Measurements from ENCODE around the gene TCF21.

TCF21 gene

DNA sequence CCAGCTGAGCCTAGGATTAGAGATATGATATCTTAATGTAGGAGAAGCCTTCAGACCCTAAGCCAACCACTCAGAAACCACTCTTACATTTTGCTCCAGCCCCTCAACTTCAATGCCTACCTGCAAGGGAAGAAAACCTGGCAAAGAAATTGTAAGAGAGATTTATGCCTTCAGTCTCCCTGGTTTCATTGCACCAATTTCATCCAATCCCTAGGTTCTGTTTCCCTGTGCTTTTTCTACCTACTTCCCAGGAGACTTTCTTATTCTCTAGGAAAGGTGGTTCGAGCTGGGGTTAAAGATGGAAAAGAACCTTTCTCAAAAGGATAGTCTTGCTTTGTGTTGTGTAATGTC is 1.1 kb upstream of the TCF21 start:
- no peak for DNase-seq (ENCODE audit: extremely low read depth, low read depth)
- TF ChIP-seq, protein P1, sequence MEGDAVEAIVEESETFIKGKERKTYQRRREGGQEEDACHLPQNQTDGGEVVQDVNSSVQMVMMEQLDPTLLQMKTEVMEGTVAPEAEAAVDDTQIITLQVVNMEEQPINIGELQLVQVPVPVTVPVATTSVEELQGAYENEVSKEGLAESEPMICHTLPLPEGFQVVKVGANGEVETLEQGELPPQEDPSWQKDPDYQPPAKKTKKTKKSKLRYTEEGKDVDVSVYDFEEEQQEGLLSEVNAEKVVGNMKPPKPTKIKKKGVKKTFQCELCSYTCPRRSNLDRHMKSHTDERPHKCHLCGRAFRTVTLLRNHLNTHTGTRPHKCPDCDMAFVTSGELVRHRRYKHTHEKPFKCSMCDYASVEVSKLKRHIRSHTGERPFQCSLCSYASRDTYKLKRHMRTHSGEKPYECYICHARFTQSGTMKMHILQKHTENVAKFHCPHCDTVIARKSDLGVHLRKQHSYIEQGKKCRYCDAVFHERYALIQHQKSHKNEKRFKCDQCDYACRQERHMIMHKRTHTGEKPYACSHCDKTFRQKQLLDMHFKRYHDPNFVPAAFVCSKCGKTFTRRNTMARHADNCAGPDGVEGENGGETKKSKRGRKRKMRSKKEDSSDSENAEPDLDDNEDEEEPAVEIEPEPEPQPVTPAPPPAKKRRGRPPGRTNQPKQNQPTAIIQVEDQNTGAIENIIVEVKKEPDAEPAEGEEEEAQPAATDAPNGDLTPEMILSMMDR (IDR thresholded peaks at IDR 0.05; ENCODE audit: low read depth, low read length), result no peak

DNA sequence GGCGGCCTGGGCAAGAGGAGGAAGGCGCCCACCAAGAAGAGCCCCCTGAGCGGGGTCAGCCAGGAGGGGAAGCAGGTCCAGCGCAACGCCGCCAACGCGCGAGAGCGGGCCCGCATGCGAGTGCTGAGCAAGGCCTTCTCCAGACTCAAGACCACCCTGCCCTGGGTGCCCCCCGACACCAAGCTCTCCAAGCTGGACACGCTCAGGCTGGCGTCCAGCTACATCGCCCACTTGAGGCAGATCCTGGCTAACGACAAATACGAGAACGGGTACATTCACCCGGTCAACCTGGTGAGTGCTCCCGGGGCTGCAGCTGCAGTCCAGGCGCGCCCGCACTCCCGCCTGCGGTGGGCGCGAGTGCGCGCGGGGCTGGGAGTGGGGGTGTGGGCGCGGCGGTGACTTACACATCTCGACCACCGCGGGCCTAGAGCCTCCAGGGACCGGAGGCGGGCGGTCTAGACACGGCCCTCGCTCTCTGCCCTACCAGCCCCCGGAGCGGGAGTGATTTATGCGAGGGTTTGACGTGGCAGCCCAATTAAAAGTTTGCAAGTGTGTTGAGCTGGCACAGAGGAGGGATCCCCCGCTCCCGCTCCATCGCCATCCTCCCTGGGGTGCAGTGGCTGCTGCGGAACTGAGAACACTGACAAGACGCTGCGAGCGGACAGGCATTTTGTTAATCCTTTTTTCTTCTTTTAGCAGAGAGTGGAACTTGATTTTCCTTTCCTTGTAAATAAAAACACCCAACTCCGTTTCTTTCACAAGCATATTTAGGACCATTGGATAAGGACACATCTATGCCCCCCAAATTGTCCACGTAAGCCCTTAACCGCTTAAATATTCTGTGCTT is 867 bp downstream of the TCF21 start:
- TF ChIP-seq, protein P1 (IDR thresholded peaks at IDR 0.05; ENCODE audit: low read depth, low read length), result no peak
- no peak for DNase-seq (ENCODE audit: extremely low read depth, low read depth)

DNA sequence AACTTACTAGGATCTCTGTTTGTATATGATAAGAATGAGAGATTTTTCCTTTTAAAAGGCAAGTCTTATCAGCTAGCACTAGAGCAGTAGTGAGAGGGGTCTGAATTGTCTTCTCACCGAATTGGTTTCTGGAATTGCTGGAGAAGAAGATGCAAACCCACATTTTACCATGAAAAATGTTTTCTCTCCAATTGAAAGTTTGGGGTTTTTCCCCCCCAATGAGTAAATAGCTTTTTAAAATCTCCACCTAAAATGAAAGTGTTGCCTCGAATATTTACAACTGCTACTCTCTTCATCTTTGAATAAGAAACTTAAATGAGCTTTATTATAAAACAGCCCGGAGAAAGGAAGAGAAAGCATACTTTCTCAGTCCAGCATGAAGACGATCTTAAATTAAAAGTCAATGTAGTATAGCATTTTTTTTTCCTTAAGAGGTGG is 1.8 kb downstream of the TCF21 start:
- TF ChIP-seq, protein P1 (IDR thresholded peaks at IDR 0.05; ENCODE audit: low read depth, low read length), result no peak
- DNase-seq (ENCODE audit: extremely low read depth, low read depth), result no peak

DNA sequence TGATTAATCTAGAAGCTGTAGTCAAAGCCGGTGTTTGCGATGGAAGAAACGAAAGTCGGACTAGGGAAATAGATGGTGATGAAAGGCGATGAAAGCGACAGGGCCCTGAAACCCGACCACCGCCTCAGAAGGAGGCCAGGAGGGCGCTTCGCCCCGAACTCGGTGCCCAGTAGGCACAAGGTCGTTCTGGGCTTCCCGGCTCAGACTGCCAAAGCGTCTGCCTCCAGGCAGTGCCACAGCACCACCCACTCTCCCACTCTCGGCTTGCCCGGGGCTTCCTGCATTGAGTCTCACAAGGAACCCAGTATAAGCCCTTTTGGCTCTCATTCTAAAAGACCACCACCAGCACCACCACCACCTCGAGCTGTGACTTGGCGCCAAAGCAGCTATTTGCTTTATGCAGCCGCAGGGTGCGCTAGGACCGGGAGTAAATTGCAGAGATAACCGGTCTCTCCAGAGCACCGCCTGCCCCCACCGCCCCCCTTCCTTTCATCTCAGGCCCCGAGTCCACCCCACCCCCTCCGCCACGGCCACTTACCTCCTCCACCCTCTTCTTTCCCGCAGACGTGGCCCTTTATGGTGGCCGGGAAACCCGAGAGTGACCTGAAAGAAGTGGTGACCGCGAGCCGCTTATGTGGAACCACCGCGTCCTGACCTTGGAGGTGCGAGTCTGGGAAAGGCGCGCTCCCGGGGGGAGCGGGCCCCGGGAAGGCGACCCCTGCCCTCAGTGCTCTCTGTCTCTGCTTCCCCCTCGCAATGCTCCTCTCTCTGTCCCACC is 2.4 kb downstream of the TCF21 start:
- TF ChIP-seq, protein P1 (IDR thresholded peaks at IDR 0.05; ENCODE audit: low read depth, low read length), result no peak
- DNase-seq (ENCODE audit: extremely low read depth, low read depth), result no peak

DNA sequence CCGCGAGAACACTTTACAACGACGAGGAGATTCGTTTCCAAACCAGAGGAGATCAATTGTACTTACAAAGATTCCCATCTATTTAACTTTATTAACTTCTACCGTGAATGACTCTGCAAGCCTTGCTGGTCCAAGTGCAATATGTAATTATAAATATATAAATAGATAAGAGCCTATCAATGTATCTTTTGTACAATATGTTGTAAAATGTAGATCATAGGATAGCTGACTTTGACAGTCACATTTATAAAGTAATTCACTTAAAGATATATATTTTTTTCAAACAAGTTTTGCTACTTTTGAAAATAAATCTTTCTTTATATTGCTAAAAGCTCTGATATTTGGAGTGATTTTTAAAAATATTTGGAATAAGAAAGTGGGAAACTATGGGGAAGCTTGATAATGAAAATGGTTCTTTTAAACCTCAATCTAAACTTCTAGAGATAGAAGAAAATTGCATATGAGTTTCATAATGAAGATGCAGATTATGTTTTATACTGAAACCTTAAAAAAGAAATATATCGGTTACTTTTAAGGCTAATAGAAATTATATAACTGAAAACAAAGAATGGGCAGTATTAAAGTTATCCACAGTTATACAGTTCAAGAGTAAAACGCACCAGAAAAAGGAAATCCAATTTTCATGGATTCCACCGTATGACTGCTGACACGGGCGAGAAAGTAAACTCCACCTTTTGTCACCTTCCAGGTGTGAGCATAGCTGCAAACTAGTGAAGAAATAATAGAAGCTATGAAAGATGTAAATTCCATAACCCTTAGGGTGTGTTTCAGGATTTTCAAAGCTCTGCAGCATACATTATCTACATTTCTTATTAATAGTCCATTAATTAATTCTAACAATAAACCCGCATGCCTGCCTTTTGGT is 3.3 kb downstream of the TCF21 start:
- no peak for DNase-seq (ENCODE audit: extremely low read depth, low read depth)
- TF ChIP-seq, protein P1 (IDR thresholded peaks at IDR 0.05; ENCODE audit: low read depth, low read length), result no peak

DNA sequence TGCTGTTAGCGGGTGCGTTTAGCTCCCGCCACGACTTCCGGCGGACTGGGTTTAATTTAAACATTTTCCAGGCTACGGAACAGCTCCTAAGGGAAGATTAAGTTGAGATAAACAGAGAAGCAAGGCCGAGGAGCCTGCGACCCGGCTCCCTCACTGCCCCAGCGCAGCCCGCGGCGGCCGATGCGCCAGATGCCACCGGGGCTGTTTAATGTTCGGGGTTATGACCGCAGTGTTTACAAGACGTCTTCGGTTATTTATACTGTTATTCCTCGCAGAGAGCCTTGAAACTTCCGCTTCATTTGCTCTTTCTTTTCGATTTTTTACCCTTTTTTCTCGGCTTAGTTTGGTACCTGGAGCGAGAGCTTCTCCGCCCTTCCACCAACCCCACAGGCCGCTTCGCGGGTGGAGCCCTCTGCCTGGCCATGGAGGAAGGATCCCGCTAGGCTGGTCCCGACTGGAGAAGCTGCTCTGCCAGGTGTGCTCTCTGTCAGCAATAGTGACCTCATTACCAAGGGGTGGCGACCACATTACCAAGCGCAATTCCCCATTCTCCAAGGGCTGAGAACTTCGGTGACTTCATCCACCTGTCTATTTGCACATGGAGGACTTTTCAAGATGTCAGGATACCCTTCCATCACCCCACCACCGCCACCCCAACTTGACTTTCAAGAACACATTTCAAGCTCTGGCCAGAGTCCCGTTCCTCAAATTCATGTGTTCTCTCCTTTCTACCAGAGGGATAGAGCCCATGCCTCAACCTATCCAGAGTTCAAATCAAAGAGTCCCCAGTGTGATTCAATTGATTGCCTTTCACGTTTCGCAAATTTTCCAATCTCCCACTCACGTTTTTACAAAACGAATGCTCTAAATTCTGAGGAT is 4.1 kb downstream of the TCF21 start:
- TF ChIP-seq, protein P1 (IDR thresholded peaks at IDR 0.05; ENCODE audit: low read depth, low read length), result no peak
- DNase-seq (ENCODE audit: extremely low read depth, low read depth), result no peak
